Hepatocyte (in vitro differentiated cells): ENCODE measurements around the gene CDK11B. TPM values are rescaled to one million over a fixed set of nuclear protein-coding genes. Genes with fewer than 3 reads are reported as not detected.

ENCODE experiments used
- DNase-seq: peaks from one replicate; pipeline ENCODE4 v3.0.0-alpha.2; 2016; ENCODE audit warnings: low spot score
- H2AFZ ChIP-seq: fragments of 200-600 bp; sonication (generic); 2 replicates; pipeline ENCODE4 v1.6.0; 2016; ENCODE audit warnings: antibody characterized with exemption, mild to moderate bottlenecking
- H3K27ac ChIP-seq: fragments of 200-600 bp; sonication (generic); 2 replicates; pipeline ENCODE4 v1.5.1; 2016; ENCODE audit warnings: mild to moderate bottlenecking
- H3K27me3 ChIP-seq: fragments of 200-600 bp; sonication (generic); 2 replicates; pipeline ENCODE4 v1.6.1; 2016
- H3K36me3 ChIP-seq: fragments of 200-600 bp; sonication (generic); replicated peaks from 2 replicates; pipeline ENCODE4 v1.5.1; 2016; ENCODE audit warnings: low read depth; ENCODE audit not compliant: insufficient read depth
- H3K4me1 ChIP-seq: fragments of 200-600 bp; sonication (generic); 2 replicates; pipeline ENCODE4 v1.5.1; 2016; ENCODE audit warnings: mild to moderate bottlenecking, moderate library complexity; ENCODE audit not compliant: insufficient read depth
- H3K4me2 ChIP-seq: fragments of 200-600 bp; sonication (generic); 2 replicates; pipeline ENCODE4 v1.6.0; 2016
- H3K4me3 ChIP-seq: fragments of 200-600 bp; sonication (generic); 2 replicates; pipeline ENCODE4 v1.5.1; 2016; ENCODE audit warnings: mild to moderate bottlenecking
- H3K79me2 ChIP-seq: fragments of 200-600 bp; sonication (generic); 2 replicates; pipeline ENCODE4 v1.6.0; 2017; ENCODE audit warnings: mild to moderate bottlenecking
- H3K9me2 ChIP-seq: fragments of 200-600 bp; sonication (generic); replicated peaks from 2 replicates; pipeline ENCODE4 v1.6.0; 2017; ENCODE audit warnings: mild to moderate bottlenecking; ENCODE audit not compliant: insufficient read depth
- H3K9me3 ChIP-seq: fragments of 200-600 bp; sonication (generic); 2 replicates; pipeline ENCODE4 v1.5.1; 2016; ENCODE audit warnings: low read depth, mild to moderate bottlenecking
- H4K20me1 ChIP-seq: fragments of 200-600 bp; sonication (generic); 2 replicates; pipeline ENCODE4 v1.6.0; 2016; ENCODE audit warnings: mild to moderate bottlenecking; ENCODE audit not compliant: insufficient read depth, poor library complexity, severe bottlenecking
- CTCF ChIP-seq: fragments of 200-600 bp; sonication (generic); IDR thresholded peaks from 2 replicates; pipeline ENCODE4 v1.5.1; 2016; ENCODE audit warnings: antibody characterized with exemption, mild to moderate bottlenecking; ENCODE audit not compliant: poor library complexity
- EZH2 ChIP-seq: fragments of 200-600 bp; sonication (generic); IDR thresholded peaks from 2 replicates; pipeline ENCODE4 v1.6.1; 2016; ENCODE audit warnings: antibody characterized with exemption, mild to moderate bottlenecking, borderline replicate concordance
- EZH2phosphoT487 ChIP-seq: fragments of 200-600 bp; sonication (generic); IDR thresholded peaks from one replicate; pipeline ENCODE4 v1.6.1; 2018; ENCODE audit warnings: antibody characterized with exemption, mild to moderate bottlenecking, low read depth, moderate library complexity; ENCODE audit not compliant: unreplicated experiment, severe bottlenecking
- WGBS: methylation state at CpG from one replicate; pipeline ENCODE4 v1.1.6; 2016; ENCODE audit warnings: low lambda C conversion rate; ENCODE audit errors: missing lambda C conversion rate; 5-methylcytosine and 5-hydroxymethylcytosine counted together
- polyA plus RNA-seq: library from polyadenylated mRNA; unstranded; fragments of >200 nt; fragmentation: Nextera tagmentation; extraction: Ambion mirVana; gene quantifications from 2 replicates; pipeline ENCODE4 v1.2.1, GENCODE V29; 2016
- total RNA-seq: library from RNA; depleted of rRNA; stranded (reverse); fragments of >200 nt; gene quantifications from 2 replicates; pipeline ENCODE4 v1.2.3, GENCODE V29; 2014

The CDK11B gene
- total and polyA plus RNA-seq, 2 experiments from 2014 or later, result 7.5 to 15.3 TPM

GRCh38 chr1:1622788-1623094 is 36.1 kb downstream of the CDK11B start:
- Histone ChIP-seq H3K4me2 (no peak overlapping the region), H3K9me2 (no peaks in the 10 kb centered on the region), H3K27me3 (no peaks in the 10 kb centered on the region), H3K36me3 (no peaks in the 10 kb centered on the region), H3K79me2 (peaks cover 20% of the 10 kb centered on the region), H3K4me1 (no peaks in the 10 kb centered on the region), H3K27ac (no peak overlapping the region), H2AFZ (no peak overlapping the region), H3K4me3 (no peak overlapping the region), H3K9me3 (no peaks in the 10 kb centered on the region), H4K20me1 (no peaks in the 10 kb centered on the region)
- TF ChIP-seq EZH2 (no peak), CTCF (no peak), EZH2phosphoT487 (no peak)
- WGBS, result 97% methylated on average over 17 of the region's 17 CpGs
- no peak for DNase-seq

- no peak overlapping the region for H3K4me2 ChIP-seq
- H3K9me2 ChIP-seq, result no peaks in the 10 kb centered on the region
- H3K79me2 ChIP-seq, result peaks cover 26% of the 10 kb centered on the region
- no peak overlapping the region for H3K4me3 ChIP-seq
- 76% methylated on average over 21 of the region's 21 CpGs for WGBS
- H3K36me3 ChIP-seq, result no peaks in the 10 kb centered on the region
- H4K20me1 ChIP-seq, result peaks cover under 1% of the 10 kb centered on the region
- no peaks in the 10 kb centered on the region for H3K9me3 ChIP-seq
- no peaks in the 10 kb centered on the region for H3K27me3 ChIP-seq
- H2AFZ ChIP-seq, result no peak overlapping the region
- peak; percentile 55 for DNase-seq
- peaks cover 3% of the 10 kb centered on the region for H3K4me1 ChIP-seq
- H3K27ac ChIP-seq, result no peak overlapping the region
- TF ChIP-seq EZH2 (no peak), CTCF (no peak), EZH2phosphoT487 (no peak)
These were observed 36.6 kb downstream of the CDK11B start for GRCh38 chr1:1622010-1622787.

GRCh38 chr1:1621173-1622009 is 37.4 kb downstream of the CDK11B start:
- Histone ChIP-seq H3K79me2 (peaks cover 34% of the 10 kb centered on the region), H3K27ac (no peak overlapping the region), H4K20me1 (peaks cover 7% of the 10 kb centered on the region), H2AFZ (no peak overlapping the region), H3K9me2 (no peaks in the 10 kb centered on the region), H3K27me3 (no peaks in the 10 kb centered on the region), H3K4me2 (no peak overlapping the region), H3K4me1 (peaks cover 9% of the 10 kb centered on the region), H3K4me3 (no peak overlapping the region), H3K9me3 (no peaks in the 10 kb centered on the region), H3K36me3 (no peaks in the 10 kb centered on the region)
- no peak for DNase-seq
- 92% methylated on average over 27 of the region's 31 CpGs for WGBS
- TF ChIP-seq CTCF, result no peak
- no peak for TF ChIP-seq EZH2phosphoT487
- TF ChIP-seq EZH2, result no peak
